ENCODE measurements around the gene IFNA2.

GRCh38 chr9:21392270-21392669 lies 7.1 kb upstream of the IFNA2 start:
- TF ChIP-seq, protein P1, sequence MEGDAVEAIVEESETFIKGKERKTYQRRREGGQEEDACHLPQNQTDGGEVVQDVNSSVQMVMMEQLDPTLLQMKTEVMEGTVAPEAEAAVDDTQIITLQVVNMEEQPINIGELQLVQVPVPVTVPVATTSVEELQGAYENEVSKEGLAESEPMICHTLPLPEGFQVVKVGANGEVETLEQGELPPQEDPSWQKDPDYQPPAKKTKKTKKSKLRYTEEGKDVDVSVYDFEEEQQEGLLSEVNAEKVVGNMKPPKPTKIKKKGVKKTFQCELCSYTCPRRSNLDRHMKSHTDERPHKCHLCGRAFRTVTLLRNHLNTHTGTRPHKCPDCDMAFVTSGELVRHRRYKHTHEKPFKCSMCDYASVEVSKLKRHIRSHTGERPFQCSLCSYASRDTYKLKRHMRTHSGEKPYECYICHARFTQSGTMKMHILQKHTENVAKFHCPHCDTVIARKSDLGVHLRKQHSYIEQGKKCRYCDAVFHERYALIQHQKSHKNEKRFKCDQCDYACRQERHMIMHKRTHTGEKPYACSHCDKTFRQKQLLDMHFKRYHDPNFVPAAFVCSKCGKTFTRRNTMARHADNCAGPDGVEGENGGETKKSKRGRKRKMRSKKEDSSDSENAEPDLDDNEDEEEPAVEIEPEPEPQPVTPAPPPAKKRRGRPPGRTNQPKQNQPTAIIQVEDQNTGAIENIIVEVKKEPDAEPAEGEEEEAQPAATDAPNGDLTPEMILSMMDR (conservative IDR thresholded peaks at IDR 0.05; ENCODE audit: low read depth, low read length) = no peak; the same call in 1 of the 2 replicates
- TF ChIP-seq EZH2 (IDR thresholded peaks at IDR 0.05; ENCODE audit: borderline replicate concordance, low read depth, low read length, poor library complexity, severe bottlenecking) = no peak
